HEK293 (cell line): Measurements from ENCODE around the gene CTXND2.
"Not testable (repeated sequence)": the region's sequence is repeated elsewhere in the genome, so short reads cannot be mapped to it uniquely, and the experiment has no call there.

Experiments used
- CTCF ChIA-PET: fragments of 350-600 bp; formaldehyde crosslinking; extraction: SDS; loops from one replicate; lab custom pipeline; 2021; ENCODE audit warnings: antibody characterized with exemption; lab: Yijun Ruan, JAX
- POLR2A ChIA-PET: fragments of 300-600 bp; formaldehyde crosslinking; extraction: SDS; loops from one replicate; lab custom pipeline; 2020; ENCODE audit warnings: antibody characterized with exemption, inconsistent platforms; lab: Yijun Ruan, JAX
- H3K27ac ChIP-seq: fragments of 200-500 bp; sonication (Bioruptor generic); 2 replicates; pipeline ENCODE4 v1.5.1; 2014; ENCODE audit warnings: low read depth, low read length, control low read depth, inconsistent platforms; ENCODE audit errors: extremely low read depth
- H3K36me3 ChIP-seq, 2 experiments: fragments of 200-500 bp in 1 of 2; sonication (Bioruptor generic) in 1 of 2; 1 replicate in 1 of 2; 2 replicates in 1 of 2; pipeline ENCODE4 v1.5.1; 2014 to 2017; ENCODE audit warnings: inconsistent platforms in 2 of 2, low read length in 2 of 2; ENCODE audit not compliant: control insufficient read depth in 2 of 2, insufficient read depth in 1 of 2
- H3K4me1 ChIP-seq: fragments of 200-500 bp; sonication (Bioruptor generic); 2 replicates; pipeline ENCODE4 v1.5.1; 2014; ENCODE audit warnings: mild to moderate bottlenecking, low read length, inconsistent platforms; ENCODE audit not compliant: control insufficient read depth, insufficient read depth
- H3K4me3 ChIP-seq: 2 replicates; pipeline ENCODE4 v1.5.1; 2011; ENCODE audit warnings: low read depth, mild to moderate bottlenecking, control low read depth, low read length, moderate library complexity
- H3K9me3 ChIP-seq: fragments of 200-500 bp; sonication (Bioruptor generic); 2 replicates; pipeline ENCODE4 v1.5.1; 2014; ENCODE audit warnings: low read depth, low read length, inconsistent platforms; ENCODE audit not compliant: control insufficient read depth, insufficient read depth
- EGR2 ChIP-seq: fragments of 450-650 bp; formaldehyde crosslinking; IDR thresholded peaks from 2 replicates; pipeline ENCODE4 v1.5.1; 2016; ENCODE audit warnings: low read depth, missing biosample characterization, missing genetic modification characterization
- GFI1B ChIP-seq: fragments of 450-650 bp; formaldehyde crosslinking; IDR thresholded peaks from 2 replicates; pipeline ENCODE4 v1.5.1; 2016; ENCODE audit warnings: missing biosample characterization, missing genetic modification characterization
- KLF1 ChIP-seq: fragments of 450-650 bp; formaldehyde crosslinking; IDR thresholded peaks from 2 replicates; pipeline ENCODE4 v1.5.1; 2016; ENCODE audit warnings: missing biosample characterization, missing genetic modification characterization
- KLF10 ChIP-seq: fragments of 450-650 bp; IDR thresholded peaks from 2 replicates; pipeline ENCODE4 v1.5.1; 2018; ENCODE audit warnings: missing biosample characterization, mild to moderate bottlenecking, missing genetic modification characterization
- PRDM1 ChIP-seq: fragments of 450-650 bp; formaldehyde crosslinking; IDR thresholded peaks from 2 replicates; pipeline ENCODE4; 2016; ENCODE audit warnings: missing biosample characterization, missing genetic modification characterization
- ZFHX2 ChIP-seq: fragments of 450-650 bp; formaldehyde crosslinking; conservative IDR thresholded peaks from 2 replicates; pipeline ENCODE4 v1.5.1; 2016; ENCODE audit warnings: missing biosample characterization, missing genetic modification characterization
- ZNF114 ChIP-seq: fragments of 450-650 bp; formaldehyde crosslinking; IDR thresholded peaks from 2 replicates; pipeline ENCODE4 v1.5.0; 2017; ENCODE audit warnings: missing biosample characterization, missing genetic modification characterization
- ZNF24 ChIP-seq: fragments of 450-650 bp; formaldehyde crosslinking; IDR thresholded peaks from 2 replicates; pipeline ENCODE4 v1.5.1; 2016; ENCODE audit warnings: missing biosample characterization, missing genetic modification characterization
- ZNF366 ChIP-seq: fragments of 450-650 bp; formaldehyde crosslinking; conservative IDR thresholded peaks from 2 replicates; pipeline ENCODE4 v1.5.1; 2016; ENCODE audit warnings: missing biosample characterization, missing genetic modification characterization
- ZNF426 ChIP-seq: fragments of 450-650 bp; formaldehyde crosslinking; IDR thresholded peaks from 2 replicates; pipeline ENCODE4 v1.5.1; 2017; ENCODE audit warnings: missing biosample characterization, missing genetic modification characterization, mild to moderate bottlenecking, inconsistent platforms, moderate library complexity
- ZNF624 ChIP-seq: fragments of 450-650 bp; formaldehyde crosslinking; IDR thresholded peaks from 2 replicates; pipeline ENCODE4 v1.5.1; 2017; ENCODE audit warnings: missing biosample characterization, missing genetic modification characterization
- ZSCAN23 ChIP-seq: fragments of 450-650 bp; formaldehyde crosslinking; IDR thresholded peaks from 2 replicates; pipeline ENCODE4 v1.5.1; 2016; ENCODE audit warnings: missing biosample characterization, missing genetic modification characterization
- TF ChIP-seq, protein P1 (sequence below): fragments of 450-650 bp; formaldehyde crosslinking; IDR thresholded peaks from 2 replicates; pipeline ENCODE4 v1.5.1; 2016; ENCODE audit warnings: missing biosample characterization, missing genetic modification characterization
- TF ChIP-seq, protein P2 (sequence below): fragments of 450-650 bp; formaldehyde crosslinking; IDR thresholded peaks from 2 replicates; pipeline ENCODE4 v1.5.1; 2017; ENCODE audit warnings: missing biosample characterization, missing genetic modification characterization

The CTXND2 gene

DNA sequence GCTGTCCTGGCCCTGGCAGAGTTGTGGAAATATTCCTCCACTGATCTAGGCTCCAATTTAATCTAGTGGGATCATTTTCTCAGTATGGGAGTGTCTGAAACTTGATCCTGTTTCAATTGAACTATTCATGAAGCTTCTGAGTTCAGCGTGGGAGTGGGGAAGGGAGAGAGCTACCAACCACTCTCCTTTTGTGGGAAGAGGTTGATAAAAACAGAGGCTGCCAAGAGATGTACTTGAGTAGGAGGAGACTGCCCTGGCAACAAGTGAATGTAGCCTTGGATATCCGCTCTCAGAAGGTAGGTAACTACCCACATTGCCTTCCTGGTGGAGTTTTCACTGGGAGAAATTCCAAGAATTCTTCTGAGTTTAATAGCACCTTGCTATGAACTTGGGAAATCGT lies at the start of gene CTXND2:
CTXND2 (plus strand) TSS at position 119 of the 400 bp plus-strand sequence. CDS start 25,179 bp downstream, outside the sequence.
- Histone ChIP-seq H3K9me3 (no peaks in the 10 kb centered on the region), H3K4me3 (no peak within 1 kb of the TSS), H3K36me3 (no peaks in the 10 kb centered on the region), H3K27ac (no peak within 1 kb of the TSS), H3K4me1 (peaks cover 3% of the 10 kb centered on the region)
- TF ChIP-seq, protein P1, sequence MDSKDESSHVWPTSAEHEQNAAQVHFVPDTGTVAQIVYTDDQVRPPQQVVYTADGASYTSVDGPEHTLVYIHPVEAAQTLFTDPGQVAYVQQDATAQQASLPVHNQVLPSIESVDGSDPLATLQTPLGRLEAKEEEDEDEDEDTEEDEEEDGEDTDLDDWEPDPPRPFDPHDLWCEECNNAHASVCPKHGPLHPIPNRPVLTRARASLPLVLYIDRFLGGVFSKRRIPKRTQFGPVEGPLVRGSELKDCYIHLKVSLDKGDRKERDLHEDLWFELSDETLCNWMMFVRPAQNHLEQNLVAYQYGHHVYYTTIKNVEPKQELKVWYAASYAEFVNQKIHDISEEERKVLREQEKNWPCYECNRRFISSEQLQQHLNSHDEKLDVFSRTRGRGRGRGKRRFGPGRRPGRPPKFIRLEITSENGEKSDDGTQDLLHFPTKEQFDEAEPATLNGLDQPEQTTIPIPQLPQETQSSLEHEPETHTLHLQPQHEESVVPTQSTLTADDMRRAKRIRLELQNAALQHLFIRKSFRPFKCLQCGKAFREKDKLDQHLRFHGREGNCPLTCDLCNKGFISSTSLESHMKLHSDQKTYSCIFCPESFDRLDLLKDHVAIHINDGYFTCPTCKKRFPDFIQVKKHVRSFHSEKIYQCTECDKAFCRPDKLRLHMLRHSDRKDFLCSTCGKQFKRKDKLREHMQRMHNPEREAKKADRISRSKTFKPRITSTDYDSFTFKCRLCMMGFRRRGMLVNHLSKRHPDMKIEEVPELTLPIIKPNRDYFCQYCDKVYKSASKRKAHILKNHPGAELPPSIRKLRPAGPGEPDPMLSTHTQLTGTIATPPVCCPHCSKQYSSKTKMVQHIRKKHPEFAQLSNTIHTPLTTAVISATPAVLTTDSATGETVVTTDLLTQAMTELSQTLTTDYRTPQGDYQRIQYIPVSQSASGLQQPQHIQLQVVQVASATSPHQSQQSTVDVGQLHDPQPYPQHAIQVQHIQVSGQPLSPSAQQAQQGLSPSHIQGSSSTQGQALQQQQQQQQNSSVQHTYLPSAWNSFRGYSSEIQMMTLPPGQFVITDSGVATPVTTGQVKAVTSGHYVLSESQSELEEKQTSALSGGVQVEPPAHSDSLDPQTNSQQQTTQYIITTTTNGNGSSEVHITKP (tag by site-specific recombination), result peak; percentile 19; the same call in 1 of the 2 replicates
- TF ChIP-seq ZFHX2, result peak; percentile 94
- no peak for TF ChIP-seq GFI1B
- TF ChIP-seq EGR2 (tag by site-specific recombination), result peak; percentile 95
- no peak for TF ChIP-seq KLF10 (tag by site-specific recombination)
- POLR2A ChIA-PET, result no interaction called here
- CTCF ChIA-PET, result interaction anchor here (0.6 to 1.5 kb wide), 3 partner anchors 23 to 507 kb away, joined by 3 to 5 read pairs (median 4); no protein-coding TSS in a partner anchor

DNA sequence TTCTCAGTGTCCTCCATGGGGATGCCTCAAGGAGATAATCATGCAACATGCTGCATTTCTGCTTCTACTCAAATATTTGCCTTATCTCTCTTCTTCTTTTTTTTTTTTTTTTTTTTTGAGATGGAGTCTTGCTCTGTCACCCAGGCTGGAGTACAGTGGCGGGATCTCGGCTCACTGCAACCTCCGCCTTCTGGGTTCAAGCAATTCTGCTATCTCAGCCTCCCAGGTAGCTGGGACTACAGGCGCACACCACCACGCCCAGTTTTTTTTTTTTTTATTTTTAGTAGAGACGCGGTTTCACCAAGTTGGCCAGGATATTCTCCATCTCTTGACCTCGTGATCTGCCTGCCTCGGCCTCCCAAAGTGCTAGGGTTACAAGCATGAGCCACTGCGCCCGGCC lies 46.1 kb upstream of the CTXND2 start:
- CTCF ChIA-PET, result interaction anchor here (0.7 kb wide), 1 partner anchor 222 kb away, joined by 5 read pairs; no protein-coding TSS in a partner anchor
- H3K36me3 ChIP-seq, result peaks cover 4 to 45% of the 10 kb centered on the region in 2 experiments
- H3K9me3 ChIP-seq, POLR2A ChIA-PET, H3K4me1 ChIP-seq, H3K4me3 ChIP-seq, H3K27ac ChIP-seq: not testable (repeated sequence)

DNA sequence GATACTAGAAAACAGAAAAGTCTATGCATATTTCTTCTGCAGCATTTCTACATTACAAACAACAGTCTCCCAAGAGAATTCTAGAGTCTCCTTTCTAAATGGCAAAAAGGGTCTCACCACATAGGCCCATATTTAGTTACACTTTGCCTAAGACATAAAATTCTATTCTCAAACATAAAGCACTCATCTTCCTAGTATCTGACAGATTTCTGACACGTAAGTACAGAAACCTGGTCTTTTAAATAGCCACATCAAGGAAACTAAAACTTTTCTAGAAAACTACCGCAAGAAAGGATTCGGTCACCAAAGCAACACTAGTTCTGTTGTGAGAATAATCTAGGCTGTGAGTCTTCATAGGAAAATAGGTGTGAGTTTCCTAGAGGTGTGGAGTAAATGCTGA lies 45.3 kb upstream of the CTXND2 start:
- TF ChIP-seq ZSCAN23 (tag by site-specific recombination) (no peak), ZNF24 (tag by site-specific recombination) (no peak), KLF1 (tag by site-specific recombination) (no peak), ZNF426 (no peak)
- TF ChIP-seq, protein P2, sequence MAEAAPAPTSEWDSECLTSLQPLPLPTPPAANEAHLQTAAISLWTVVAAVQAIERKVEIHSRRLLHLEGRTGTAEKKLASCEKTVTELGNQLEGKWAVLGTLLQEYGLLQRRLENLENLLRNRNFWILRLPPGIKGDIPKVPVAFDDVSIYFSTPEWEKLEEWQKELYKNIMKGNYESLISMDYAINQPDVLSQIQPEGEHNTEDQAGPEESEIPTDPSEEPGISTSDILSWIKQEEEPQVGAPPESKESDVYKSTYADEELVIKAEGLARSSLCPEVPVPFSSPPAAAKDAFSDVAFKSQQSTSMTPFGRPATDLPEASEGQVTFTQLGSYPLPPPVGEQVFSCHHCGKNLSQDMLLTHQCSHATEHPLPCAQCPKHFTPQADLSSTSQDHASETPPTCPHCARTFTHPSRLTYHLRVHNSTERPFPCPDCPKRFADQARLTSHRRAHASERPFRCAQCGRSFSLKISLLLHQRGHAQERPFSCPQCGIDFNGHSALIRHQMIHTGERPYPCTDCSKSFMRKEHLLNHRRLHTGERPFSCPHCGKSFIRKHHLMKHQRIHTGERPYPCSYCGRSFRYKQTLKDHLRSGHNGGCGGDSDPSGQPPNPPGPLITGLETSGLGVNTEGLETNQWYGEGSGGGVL, result no peak
- no peak overlapping the region for H3K4me3 ChIP-seq
- ChIA-PET CTCF (interaction anchor here (0.7 kb wide), 1 partner anchor 222 kb away, joined by 5 read pairs; no protein-coding TSS in a partner anchor), POLR2A (no interaction called here)
- no peaks in the 10 kb centered on the region for H3K9me3 ChIP-seq
- peaks cover 3 to 38% of the 10 kb centered on the region in 2 experiments for H3K36me3 ChIP-seq
- no peaks in the 10 kb centered on the region for H3K4me1 ChIP-seq
- no peak overlapping the region for H3K27ac ChIP-seq

DNA sequence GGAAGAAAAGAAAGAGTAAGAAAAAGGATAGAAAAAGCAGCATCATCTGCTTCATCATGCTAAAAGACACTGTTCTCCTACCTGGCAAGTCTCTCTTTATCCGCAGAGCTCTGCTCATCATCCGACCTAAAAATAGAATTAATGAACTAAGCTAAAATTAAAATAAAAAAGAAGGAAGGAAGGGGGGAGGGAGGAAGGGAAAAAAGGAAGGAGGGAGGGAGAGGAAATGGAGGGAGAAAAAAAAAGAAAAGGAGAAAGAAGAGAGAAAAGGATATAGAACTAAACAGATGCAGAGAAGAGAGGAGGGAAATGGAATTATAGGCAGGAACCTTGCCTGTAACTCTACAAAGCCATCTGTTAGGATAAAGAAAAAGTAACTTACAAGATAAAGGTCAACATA lies 44.6 kb upstream of the CTXND2 start:
- Histone ChIP-seq H3K9me3 (no peaks in the 10 kb centered on the region), H3K27ac (no peak overlapping the region), H3K4me3 (no peak overlapping the region), H3K4me1 (no peaks in the 10 kb centered on the region), H3K36me3 (peaks cover 0 to 33% of the 10 kb centered on the region in 2 experiments)
- CTCF ChIA-PET, result no interaction called here
- TF ChIP-seq ZNF624 (no peak), ZNF366 (tag by site-specific recombination) (peak; percentile 73), PRDM1 (tag by site-specific recombination) (peak; percentile 65; the same call in 1 of the 2 replicates), ZNF114 (tag by site-specific recombination) (no peak)
- POLR2A ChIA-PET, result no interaction called here
